Fibroblast of lung (primary cell): ENCODE data around the gene MEF2D. TPM values are rescaled to one million over a fixed set of nuclear protein-coding genes. Genes with fewer than 3 reads are reported as not detected.

Experiments
- DNase-seq, 2 donors: peaks; one replicate each; pipeline versions ENCODE4 v3.0.0 to v3.0.0-alpha.2; 2010; ENCODE audit warnings: low read depth in 2 of 2
- H2AFZ ChIP-seq: 2 replicates; pipeline ENCODE4 v1.5.1; 2012; ENCODE audit warnings: low read length, control low read depth, inconsistent platforms
- H3K27ac ChIP-seq: 2 replicates; pipeline ENCODE4 v1.5.1; 2011; ENCODE audit warnings: low read length, control low read depth; ENCODE audit not compliant: insufficient read depth
- H3K27me3 ChIP-seq: 2 replicates; pipeline ENCODE4 v1.5.1; 2011; ENCODE audit warnings: mild to moderate bottlenecking, low read length; ENCODE audit not compliant: control insufficient read depth, insufficient read depth
- H3K36me3 ChIP-seq: 2 replicates; pipeline ENCODE4 v1.5.1; 2011; ENCODE audit warnings: low read length; ENCODE audit not compliant: control insufficient read depth, insufficient read depth
- H3K4me1 ChIP-seq: 2 replicates; pipeline ENCODE4 v1.5.1; 2011; ENCODE audit warnings: low read length; ENCODE audit not compliant: control insufficient read depth, insufficient read depth; ENCODE audit errors: extremely low read depth
- H3K4me2 ChIP-seq: 2 replicates; pipeline ENCODE4 v1.5.1; 2011; ENCODE audit warnings: low read length, control low read depth; ENCODE audit not compliant: insufficient read depth; ENCODE audit errors: extremely low read depth
- H3K4me3 ChIP-seq, 4 experiments: fragments of 200-600 bp in 1 of 4; sonication (generic) in 1 of 4; replicated peaks in 1 of 4; 2 replicates each; pipeline ENCODE4 v1.5.1; 2011 to 2016; ENCODE audit warnings: low read length in 4 of 4, low read depth in 3 of 4, mild to moderate bottlenecking in 3 of 4, control low read depth in 2 of 4, inconsistent platforms in 1 of 4, mixed read lengths in 1 of 4; ENCODE audit not compliant: insufficient read depth in 1 of 4; ENCODE audit errors: control extremely low read depth in 1 of 4
- H3K79me2 ChIP-seq: 2 replicates; pipeline ENCODE4 v1.5.1; 2012; ENCODE audit warnings: mild to moderate bottlenecking, low read length, inconsistent platforms; ENCODE audit not compliant: control insufficient read depth, insufficient read depth
- H3K9ac ChIP-seq: 2 replicates; pipeline ENCODE4 v1.5.1; 2011; ENCODE audit warnings: mild to moderate bottlenecking, low read length, control low read depth; ENCODE audit not compliant: insufficient read depth
- H3K9me3 ChIP-seq: 2 replicates; pipeline ENCODE4 v1.5.1; 2012; ENCODE audit warnings: low read depth, low read length; ENCODE audit not compliant: control insufficient read depth, insufficient read depth
- H4K20me1 ChIP-seq: 2 replicates; pipeline ENCODE4 v1.5.1; 2011; ENCODE audit warnings: low read length; ENCODE audit not compliant: control insufficient read depth, insufficient read depth; ENCODE audit errors: extremely low read depth
- EZH2 ChIP-seq: IDR thresholded peaks from 2 replicates; pipeline ENCODE4 v1.5.1; 2012; ENCODE audit warnings: low read length, control low read depth, mild to moderate bottlenecking; ENCODE audit errors: missing control alignments
- polyA plus RNA-seq, 2 donors: library from polyadenylated mRNA; depleted of rRNA in 1 of 2; stranded (reverse) in 1 of 2; unstranded in 1 of 2; fragments of >200 nt; gene quantifications; 2 replicates each; pipeline ENCODE4 v1.2.1, GENCODE V29; 2011 to 2012; ENCODE audit warnings: missing spikeins in 1 of 2
- total RNA-seq: library from RNA; depleted of rRNA; stranded (reverse); fragments of >200 nt; gene quantifications from 2 replicates; pipeline ENCODE4 v1.2.1, GENCODE V29; 2014
- TF ChIP-seq, protein P1 (sequence below), 2 donors: IDR thresholded peaks in 1 of 2; conservative IDR thresholded peaks in 1 of 2; 1 replicate in 1 of 2; 2 replicates in 1 of 2; pipeline ENCODE4 v1.5.1; 2011 to 2012; ENCODE audit warnings: low read length in 2 of 2, control low read depth in 1 of 2, inconsistent platforms in 1 of 2, low read depth in 1 of 2, mild to moderate bottlenecking in 1 of 2

The MEF2D gene
- total and polyA plus RNA-seq, 2 donors (not counting 1 experiment from before 2014, with no cell fraction given) = 9.9 to 12.7 TPM

DNA sequence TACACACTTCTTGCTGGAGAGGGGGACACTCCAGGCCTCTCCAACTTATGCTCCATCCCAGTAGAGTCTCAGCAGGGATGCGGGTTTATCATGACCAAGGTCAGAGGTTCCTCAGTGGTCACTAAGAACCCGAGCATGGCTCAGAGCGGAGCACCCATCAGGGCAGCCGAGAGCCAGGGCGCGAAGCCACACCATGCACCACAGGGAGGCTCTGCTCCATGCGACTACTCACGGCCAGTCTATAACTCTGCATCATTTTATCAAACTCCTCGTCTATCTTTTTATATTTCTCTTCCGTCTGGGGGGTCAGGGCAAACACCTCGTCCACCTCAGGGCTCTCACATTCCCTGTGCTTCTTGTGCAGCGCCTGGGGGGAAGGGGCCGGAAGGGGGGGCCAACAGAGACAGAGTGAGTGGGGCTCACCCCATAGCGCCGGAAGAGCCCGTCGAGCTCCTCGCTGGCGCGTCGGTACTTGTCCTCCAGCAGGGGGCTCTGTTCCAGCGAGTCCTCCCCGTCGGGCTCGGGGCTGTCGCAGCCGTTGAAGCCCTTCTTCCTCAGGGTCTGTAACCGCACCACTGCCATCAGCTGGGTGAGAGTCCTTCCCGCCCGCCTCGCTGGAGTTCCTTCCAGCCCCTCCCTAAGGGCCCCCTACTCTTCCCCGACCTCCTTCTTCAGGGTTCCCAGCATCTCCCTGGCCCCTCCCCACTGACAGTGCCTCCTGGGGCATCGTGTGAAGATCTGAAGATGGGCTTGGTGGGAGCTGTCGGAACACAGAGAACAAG is 20.0 kb downstream of the MEF2D start:
- TF ChIP-seq, protein P1, sequence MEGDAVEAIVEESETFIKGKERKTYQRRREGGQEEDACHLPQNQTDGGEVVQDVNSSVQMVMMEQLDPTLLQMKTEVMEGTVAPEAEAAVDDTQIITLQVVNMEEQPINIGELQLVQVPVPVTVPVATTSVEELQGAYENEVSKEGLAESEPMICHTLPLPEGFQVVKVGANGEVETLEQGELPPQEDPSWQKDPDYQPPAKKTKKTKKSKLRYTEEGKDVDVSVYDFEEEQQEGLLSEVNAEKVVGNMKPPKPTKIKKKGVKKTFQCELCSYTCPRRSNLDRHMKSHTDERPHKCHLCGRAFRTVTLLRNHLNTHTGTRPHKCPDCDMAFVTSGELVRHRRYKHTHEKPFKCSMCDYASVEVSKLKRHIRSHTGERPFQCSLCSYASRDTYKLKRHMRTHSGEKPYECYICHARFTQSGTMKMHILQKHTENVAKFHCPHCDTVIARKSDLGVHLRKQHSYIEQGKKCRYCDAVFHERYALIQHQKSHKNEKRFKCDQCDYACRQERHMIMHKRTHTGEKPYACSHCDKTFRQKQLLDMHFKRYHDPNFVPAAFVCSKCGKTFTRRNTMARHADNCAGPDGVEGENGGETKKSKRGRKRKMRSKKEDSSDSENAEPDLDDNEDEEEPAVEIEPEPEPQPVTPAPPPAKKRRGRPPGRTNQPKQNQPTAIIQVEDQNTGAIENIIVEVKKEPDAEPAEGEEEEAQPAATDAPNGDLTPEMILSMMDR (conservative IDR thresholded peaks at IDR 0.05 in 1 of 2, IDR thresholded peaks at IDR 0.05 in 1 of 2; ENCODE audit: low read depth in 1 of 2, low read length in 2 of 2) = peak; percentile 64
- TF ChIP-seq EZH2 = no peak
- no peak for DNase-seq

DNA sequence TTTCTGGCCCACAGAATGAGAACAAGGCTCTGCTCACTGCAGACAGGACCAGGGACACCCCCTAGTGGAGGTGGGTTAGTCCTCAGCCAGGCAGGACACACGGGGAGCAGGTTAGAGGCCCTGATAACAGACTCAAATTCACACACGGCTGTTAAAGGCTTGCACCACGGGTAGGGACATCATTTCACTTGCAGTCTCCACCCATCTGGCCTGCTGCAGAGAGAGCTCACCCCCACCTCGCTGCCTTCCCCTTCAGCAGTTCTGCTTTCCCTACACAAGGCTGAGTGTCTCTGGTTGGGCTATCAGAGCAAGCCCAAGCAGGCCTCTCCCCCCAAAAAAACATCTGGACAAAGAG is 20.6 kb downstream of the MEF2D start:
- no peak for DNase-seq
- H4K20me1 ChIP-seq = peaks cover 4% of the 10 kb centered on the region
- H2AFZ ChIP-seq = no peak overlapping the region
- no peak overlapping the region for H3K4me3 ChIP-seq
- TF ChIP-seq, protein P1 (conservative IDR thresholded peaks at IDR 0.05 in 1 of 2, IDR thresholded peaks at IDR 0.05 in 1 of 2; ENCODE audit: low read depth in 1 of 2, low read length in 2 of 2) = peak in 1 of 2 donors; percentile 10
- no peak for TF ChIP-seq EZH2
- H3K27me3 ChIP-seq = no peaks in the 10 kb centered on the region
- no peak overlapping the region for H3K4me2 ChIP-seq
- peaks cover 21% of the 10 kb centered on the region for H3K79me2 ChIP-seq
- H3K27ac ChIP-seq = peak overlapping the region; percentile 2
- peaks cover 29% of the 10 kb centered on the region for H3K4me1 ChIP-seq
- no peak overlapping the region for H3K9ac ChIP-seq
- H3K36me3 ChIP-seq = peaks cover 37% of the 10 kb centered on the region
- no peaks in the 10 kb centered on the region for H3K9me3 ChIP-seq

More for the DNA sequence above, 20.0 kb downstream of the MEF2D start:
- no peak overlapping the region for H3K4me2 ChIP-seq
- H3K79me2 ChIP-seq = peaks cover 26% of the 10 kb centered on the region
- H2AFZ ChIP-seq = no peak overlapping the region
- H3K9me3 ChIP-seq = no peaks in the 10 kb centered on the region
- peaks cover 25% of the 10 kb centered on the region for H3K4me1 ChIP-seq
- no peaks in the 10 kb centered on the region for H3K27me3 ChIP-seq
- no peak overlapping the region for H3K9ac ChIP-seq
- H4K20me1 ChIP-seq = peaks cover 4% of the 10 kb centered on the region
- H3K27ac ChIP-seq = peak overlapping the region; percentile 2
- H3K36me3 ChIP-seq = peaks cover 35% of the 10 kb centered on the region
- H3K4me3 ChIP-seq = no peak overlapping the region

DNA sequence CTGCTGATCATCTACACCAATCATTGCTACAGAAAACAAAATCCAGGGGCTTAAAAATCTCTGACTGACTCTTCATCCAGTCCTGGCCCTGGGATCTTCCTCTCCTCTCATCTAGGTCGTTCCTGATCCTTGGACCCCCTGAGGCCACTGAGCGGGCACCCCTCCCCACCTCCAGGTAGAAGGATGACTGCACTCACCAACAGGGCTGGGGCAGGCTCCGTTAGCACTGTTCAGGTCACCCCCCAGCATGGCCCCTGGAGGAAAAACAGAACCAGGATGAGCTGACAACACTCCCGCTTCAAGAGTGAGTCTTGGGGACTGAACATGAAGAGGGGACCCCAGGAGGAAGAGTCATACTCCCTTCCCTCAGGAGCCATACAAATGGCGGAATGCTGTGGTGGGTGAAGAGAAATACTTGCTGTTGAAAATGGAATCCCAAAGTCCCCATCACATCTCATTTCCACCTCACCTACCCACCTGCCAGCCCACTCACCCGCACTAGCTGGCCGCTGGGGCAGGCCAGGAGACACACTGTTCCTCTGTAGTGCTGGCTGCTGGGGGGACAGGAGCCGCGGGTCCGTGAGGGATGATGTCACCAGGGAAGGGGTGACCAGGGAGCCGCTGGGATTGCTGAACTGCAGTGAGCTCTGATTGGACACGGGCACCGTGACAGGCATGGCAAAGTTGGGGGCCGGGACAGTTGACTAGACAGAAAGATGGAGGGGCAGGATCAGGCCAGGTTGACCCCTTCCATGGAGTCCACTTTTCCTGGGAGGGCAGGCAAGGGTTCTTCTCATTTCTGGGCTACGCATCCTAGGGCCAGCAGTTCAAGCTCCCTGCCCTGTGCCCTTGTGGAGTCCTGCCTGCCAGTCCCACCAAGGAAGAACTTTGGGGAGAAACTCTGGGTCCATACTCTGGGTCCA is 21.2 kb downstream of the MEF2D start:
- Histone ChIP-seq H3K27me3 (no peaks in the 10 kb centered on the region), H4K20me1 (peaks cover 4% of the 10 kb centered on the region), H3K9ac (no peak overlapping the region), H3K4me3 (no peak overlapping the region), H2AFZ (no peak overlapping the region), H3K9me3 (no peaks in the 10 kb centered on the region), H3K79me2 (peaks cover 15% of the 10 kb centered on the region), H3K36me3 (peaks cover 42% of the 10 kb centered on the region), H3K27ac (peak overlapping the region; percentile 47), H3K4me1 (peaks cover 31% of the 10 kb centered on the region), H3K4me2 (no peak overlapping the region)
- DNase-seq = no peak
- no peak for TF ChIP-seq EZH2
- TF ChIP-seq, protein P1 (conservative IDR thresholded peaks at IDR 0.05 in 1 of 2, IDR thresholded peaks at IDR 0.05 in 1 of 2; ENCODE audit: low read depth in 1 of 2, low read length in 2 of 2) = no peak
